HCT116 (cell line): ENCODE measurements around the gene UBE2S. TPM values are rescaled to one million over a fixed set of nuclear protein-coding genes. Genes with fewer than 3 reads are reported as not detected.

Source experiments
- ATAC-seq: fragments of 200-7000 bp; cut with Tn5 transposase; 2 replicates; pipeline ENCODE4 v1.9.1; 2020; ENCODE audit warnings: mild to moderate bottlenecking, moderate library complexity
- BruUV-seq: library from RNA; stranded (reverse); fragments of 400-500 nt; replicated peaks from 2 replicates; lab custom pipeline; 2021; lab: Mats Ljungman, UMichigan
- CTCF ChIA-PET: fragments of 300-600 bp; sonication (Branson Sonifier 250); formaldehyde crosslinking; loops from one replicate; lab custom pipeline; 2021; ENCODE audit warnings: antibody characterized with exemption; lab: Charles Lee
- POLR2A ChIA-PET: fragments of 300-600, 350-600 bp; sonication (Branson Sonifier 250); formaldehyde crosslinking; loops from one replicate; lab custom pipeline; 2021; ENCODE audit warnings: antibody characterized with exemption; lab: Charles Lee
- RAD21 ChIA-PET, 2 experiments: fragments of 300-600 bp; sonication (Branson Sonifier 250); formaldehyde crosslinking; loops; one replicate each; lab custom pipeline; 2023; ENCODE audit warnings: low total read pairs in 2 of 2; ENCODE audit not compliant: uncharacterized antibody in 2 of 2, unreplicated experiment in 2 of 2, low non-redundant PET in 1 of 2; lab: Charles Lee
- DNase-seq: peaks from one replicate; pipeline ENCODE4 v3.0.0-alpha.2; 2010; ENCODE audit warnings: low read depth, low spot score
- H2AFZ ChIP-seq: fragments of 200-600 bp; shearing (Covaris generic), sonication (generic); 2 replicates; pipeline ENCODE4 v1.6.1; 2017; ENCODE audit warnings: low read depth, mixed run types, mixed read lengths, antibody characterized with exemption, low read length; ENCODE audit not compliant: poor library complexity, severe bottlenecking
- H3K27ac ChIP-seq: 2 replicates; pipeline ENCODE4 v1.5.1; 2012; ENCODE audit warnings: low read depth, low read length
- H3K27me3 ChIP-seq: fragments of 200-600 bp; sonication (generic); 2 replicates; pipeline ENCODE4 v1.6.1; 2016; ENCODE audit warnings: mixed run types, low read length, mixed read lengths; ENCODE audit not compliant: insufficient read depth
- H3K36me3 ChIP-seq, 2 experiments: fragments of 200-500 bp in 1 of 2; fragments of 200-600 bp in 1 of 2; sonication (Bioruptor generic) in 1 of 2; sonication (generic) in 1 of 2; 2 replicates each; pipeline versions ENCODE4 v1.5.1 to v1.6.1; 2014 to 2016; ENCODE audit warnings: low read length in 2 of 2, inconsistent platforms in 1 of 2, mixed read lengths in 1 of 2, mixed run types in 1 of 2; ENCODE audit not compliant: insufficient read depth in 2 of 2, control insufficient read depth in 1 of 2
- H3K4me1 ChIP-seq, 2 experiments: fragments of 200-600 bp in 1 of 2; sonication (generic) in 1 of 2; 2 replicates each; pipeline versions ENCODE4 v1.5.1 to v1.6.1; 2012 to 2017; ENCODE audit warnings: low read length in 2 of 2, inconsistent platforms in 1 of 2, mild to moderate bottlenecking in 1 of 2, mixed read lengths in 1 of 2, mixed run types in 1 of 2, moderate library complexity in 1 of 2; ENCODE audit not compliant: insufficient read depth in 2 of 2, control insufficient read depth in 1 of 2
- H3K4me2 ChIP-seq: fragments of 200-600 bp; sonication (generic); 2 replicates; pipeline ENCODE4 v1.6.1; 2017; ENCODE audit warnings: mixed run types, low read length, mixed read lengths
- H3K4me3 ChIP-seq, 2 experiments: fragments of 200-600 bp in 1 of 2; sonication (generic) in 1 of 2; replicated peaks in 1 of 2; 2 replicates each; pipeline ENCODE4 v1.5.1; 2011 to 2016; ENCODE audit warnings: low read length in 2 of 2, control low read depth in 1 of 2, low read depth in 1 of 2, mild to moderate bottlenecking in 1 of 2, mixed read lengths in 1 of 2, mixed run types in 1 of 2
- H3K79me2 ChIP-seq: fragments of 200-600 bp; sonication (generic); 2 replicates; pipeline ENCODE4 v1.6.1; 2017; ENCODE audit warnings: mild to moderate bottlenecking, mixed run types, low read length, moderate library complexity, mixed read lengths; ENCODE audit not compliant: insufficient read depth
- H3K9ac ChIP-seq: fragments of 200-600 bp; sonication (generic); 2 replicates; pipeline ENCODE4 v1.6.1; 2016; ENCODE audit warnings: low read length, mixed read lengths
- H3K9me2 ChIP-seq: fragments of 200-600 bp; sonication (generic), shearing (Covaris generic); 2 replicates; pipeline ENCODE4 v1.6.1; 2017; ENCODE audit warnings: mixed run types, mild to moderate bottlenecking, moderate library complexity; ENCODE audit not compliant: insufficient read depth
- H3K9me3 ChIP-seq, 2 experiments: fragments of 200-500 bp in 1 of 2; fragments of 200-600 bp in 1 of 2; sonication (Bioruptor generic) in 1 of 2; sonication (generic) in 1 of 2; 2 replicates each; pipeline ENCODE4 v1.6.1; 2014 to 2017; ENCODE audit warnings: low read length in 2 of 2, mixed read lengths in 2 of 2, inconsistent platforms in 1 of 2, low read depth in 1 of 2, mild to moderate bottlenecking in 1 of 2, mixed run types in 1 of 2, moderate library complexity in 1 of 2; ENCODE audit not compliant: control insufficient read depth in 1 of 2, insufficient read depth in 1 of 2
- H4K20me1 ChIP-seq: fragments of 200-600 bp; sonication (generic), shearing (Covaris generic); 2 replicates; pipeline ENCODE4 v1.6.1; 2017; ENCODE audit warnings: mixed run types, mild to moderate bottlenecking, moderate library complexity; ENCODE audit not compliant: insufficient read depth
- CEBPB ChIP-seq: IDR thresholded peaks from 2 replicates; pipeline ENCODE4 v1.6.1; 2012; ENCODE audit warnings: low read depth
- EGR1 ChIP-seq: IDR thresholded peaks from 2 replicates; pipeline ENCODE4 v1.6.1; 2012; ENCODE audit warnings: low read depth
- EZH2 ChIP-seq: fragments of 200-600 bp; sonication (generic); IDR thresholded peaks from 2 replicates; pipeline ENCODE4 v1.6.1; 2017; ENCODE audit warnings: antibody characterized with exemption, mixed run types
- EZH2phosphoT487 ChIP-seq: fragments of 200-600 bp; IDR thresholded peaks from 2 replicates; pipeline ENCODE4 v1.6.1; 2018; ENCODE audit warnings: antibody characterized with exemption, borderline replicate concordance
- FOSL1 ChIP-seq: IDR thresholded peaks from 2 replicates; pipeline ENCODE4 v1.6.1; 2012; ENCODE audit warnings: low read depth
- JUND ChIP-seq: IDR thresholded peaks from 2 replicates; pipeline ENCODE4 v1.6.1; 2012
- POLR2A ChIP-seq: IDR thresholded peaks from 2 replicates; pipeline ENCODE4 v1.7.0; 2011; ENCODE audit warnings: borderline replicate concordance; ENCODE audit not compliant: insufficient read depth, insufficient read length; ENCODE audit errors: extremely low read depth
- POLR2AphosphoS5 ChIP-seq: IDR thresholded peaks from 2 replicates; pipeline ENCODE4 v1.6.1; 2011; ENCODE audit warnings: mild to moderate bottlenecking, low read depth, low read length, moderate library complexity
- SP1 ChIP-seq: IDR thresholded peaks from 2 replicates; pipeline ENCODE4 v1.6.1; 2012; ENCODE audit warnings: low read depth
- SRF ChIP-seq: IDR thresholded peaks from 2 replicates; pipeline ENCODE4 v1.6.1; 2012; ENCODE audit warnings: low read depth
- TCF7L2 ChIP-seq: IDR thresholded peaks from 2 replicates; pipeline ENCODE4 v1.7.0; 2011; ENCODE audit warnings: borderline replicate concordance, inconsistent platforms; ENCODE audit not compliant: insufficient read depth, insufficient read length; ENCODE audit errors: extremely low read depth
- ZNF274 ChIP-seq: fragments of 200-500 bp; sonication (Bioruptor generic); IDR thresholded peaks from 2 replicates; pipeline ENCODE4 v1.6.1; 2014; ENCODE audit warnings: mild to moderate bottlenecking, low read depth, low read length, inconsistent platforms
- intact Hi-C: fragments of 100-400 bp; cut with micrococcal nuclease; formaldehyde crosslinking; loops from 2 replicates; pipeline ENCODE4 v1.10.0; 2022
- total RNA-seq: library from RNA; stranded (reverse); gene quantifications from one replicate; pipeline ENCODE4 v1.2.1, GENCODE V29; 2021; ENCODE audit not compliant: unreplicated experiment
- TF ChIP-seq, protein P1 (sequence below): IDR thresholded peaks from 2 replicates; pipeline ENCODE4 v1.6.1; 2012; ENCODE audit warnings: low read depth
- TF ChIP-seq, protein P2 (sequence below), 3 experiments: fragments of 200-600 bp in 1 of 3; sonication (generic) in 1 of 3; IDR thresholded peaks in 2 of 3; conservative IDR thresholded peaks in 1 of 3; 2 replicates each; pipeline ENCODE4 v1.5.1; 2012 to 2017; ENCODE audit warnings: low read depth in 2 of 3, low read length in 2 of 3, antibody characterized with exemption in 1 of 3, borderline replicate concordance in 1 of 3, control low read depth in 1 of 3, mild to moderate bottlenecking in 1 of 3, mixed read lengths in 1 of 3, mixed run types in 1 of 3, moderate library complexity in 1 of 3; ENCODE audit not compliant: insufficient read depth in 1 of 3
- TF ChIP-seq, protein P3 (sequence below): IDR thresholded peaks from 2 replicates; pipeline ENCODE4 v1.6.1; 2012

The UBE2S gene
- total RNA-seq, 1 experiment from 2014 or later = 515 TPM

DNA sequence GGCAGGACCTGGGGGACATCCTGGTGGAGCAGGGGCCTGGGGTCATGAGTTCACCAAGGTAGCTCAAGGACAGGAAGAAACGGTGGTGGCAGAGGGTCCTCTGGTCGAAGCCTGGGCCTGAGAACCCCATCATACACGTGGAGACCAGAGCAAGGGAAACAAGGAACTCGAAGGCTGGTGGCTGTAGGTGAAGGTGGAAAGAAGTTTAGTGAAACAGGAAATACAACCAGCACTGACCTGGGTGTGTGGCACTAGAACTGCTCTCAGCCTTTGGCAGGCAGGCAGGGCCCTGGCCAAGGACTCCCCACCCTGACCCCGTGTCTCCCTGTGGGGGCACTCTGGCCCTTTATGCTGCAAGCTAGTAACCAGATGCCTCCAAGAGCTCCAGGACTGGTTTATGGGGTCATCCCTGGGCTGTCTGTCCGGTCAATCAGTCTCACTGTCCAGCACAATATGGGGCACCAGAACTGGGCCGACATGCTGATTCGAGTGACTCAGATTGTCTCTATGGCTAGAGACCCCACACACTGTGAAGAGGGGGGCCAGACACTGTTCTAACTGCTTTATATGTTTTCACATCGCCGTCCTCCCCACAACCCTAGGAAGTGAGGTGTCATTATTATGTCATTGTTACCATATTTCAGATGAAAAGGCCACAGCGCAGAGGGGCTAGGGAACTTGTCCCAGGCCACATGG is 56.8 kb downstream of the UBE2S start:
- ATAC-seq (no peak), DNase-seq (no peak)
- H3K4me3 ChIP-seq = no peak overlapping the region
- H4K20me1 ChIP-seq = no peaks in the 10 kb centered on the region
- H3K79me2 ChIP-seq = no peaks in the 10 kb centered on the region
- H3K4me1 ChIP-seq = peaks cover 5 to 44% of the 10 kb centered on the region in 2 experiments; a peak in 3 of 4 replicates
- ChIA-PET RAD21 (no interaction called here), CTCF (interaction anchor here (0.9 kb wide), 1 partner anchor 10 kb away, joined by 3 read pairs; no protein-coding TSS in a partner anchor), POLR2A (interaction anchor here (1.3 to 3.8 kb wide), 2 partner anchors 12 to 37 kb away, joined by 4 to 18 read pairs; partner anchors contain the start of gene KMT5C)
- H3K27ac ChIP-seq = no peak overlapping the region
- no peak overlapping the region for H3K9ac ChIP-seq
- no peak overlapping the region for H3K4me2 ChIP-seq
- TF ChIP-seq EGR1 (no peak), JUND (no peak), POLR2A (no peak), EZH2 (no peak), SP1 (no peak), EZH2phosphoT487 (no peak), POLR2AphosphoS5 (no peak), FOSL1 (no peak), CEBPB (no peak), ZNF274 (no peak), SRF (no peak), TCF7L2 (no peak)
- TF ChIP-seq, protein P1, sequence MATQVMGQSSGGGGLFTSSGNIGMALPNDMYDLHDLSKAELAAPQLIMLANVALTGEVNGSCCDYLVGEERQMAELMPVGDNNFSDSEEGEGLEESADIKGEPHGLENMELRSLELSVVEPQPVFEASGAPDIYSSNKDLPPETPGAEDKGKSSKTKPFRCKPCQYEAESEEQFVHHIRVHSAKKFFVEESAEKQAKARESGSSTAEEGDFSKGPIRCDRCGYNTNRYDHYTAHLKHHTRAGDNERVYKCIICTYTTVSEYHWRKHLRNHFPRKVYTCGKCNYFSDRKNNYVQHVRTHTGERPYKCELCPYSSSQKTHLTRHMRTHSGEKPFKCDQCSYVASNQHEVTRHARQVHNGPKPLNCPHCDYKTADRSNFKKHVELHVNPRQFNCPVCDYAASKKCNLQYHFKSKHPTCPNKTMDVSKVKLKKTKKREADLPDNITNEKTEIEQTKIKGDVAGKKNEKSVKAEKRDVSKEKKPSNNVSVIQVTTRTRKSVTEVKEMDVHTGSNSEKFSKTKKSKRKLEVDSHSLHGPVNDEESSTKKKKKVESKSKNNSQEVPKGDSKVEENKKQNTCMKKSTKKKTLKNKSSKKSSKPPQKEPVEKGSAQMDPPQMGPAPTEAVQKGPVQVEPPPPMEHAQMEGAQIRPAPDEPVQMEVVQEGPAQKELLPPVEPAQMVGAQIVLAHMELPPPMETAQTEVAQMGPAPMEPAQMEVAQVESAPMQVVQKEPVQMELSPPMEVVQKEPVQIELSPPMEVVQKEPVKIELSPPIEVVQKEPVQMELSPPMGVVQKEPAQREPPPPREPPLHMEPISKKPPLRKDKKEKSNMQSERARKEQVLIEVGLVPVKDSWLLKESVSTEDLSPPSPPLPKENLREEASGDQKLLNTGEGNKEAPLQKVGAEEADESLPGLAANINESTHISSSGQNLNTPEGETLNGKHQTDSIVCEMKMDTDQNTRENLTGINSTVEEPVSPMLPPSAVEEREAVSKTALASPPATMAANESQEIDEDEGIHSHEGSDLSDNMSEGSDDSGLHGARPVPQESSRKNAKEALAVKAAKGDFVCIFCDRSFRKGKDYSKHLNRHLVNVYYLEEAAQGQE = no peak
- TF ChIP-seq, protein P2, sequence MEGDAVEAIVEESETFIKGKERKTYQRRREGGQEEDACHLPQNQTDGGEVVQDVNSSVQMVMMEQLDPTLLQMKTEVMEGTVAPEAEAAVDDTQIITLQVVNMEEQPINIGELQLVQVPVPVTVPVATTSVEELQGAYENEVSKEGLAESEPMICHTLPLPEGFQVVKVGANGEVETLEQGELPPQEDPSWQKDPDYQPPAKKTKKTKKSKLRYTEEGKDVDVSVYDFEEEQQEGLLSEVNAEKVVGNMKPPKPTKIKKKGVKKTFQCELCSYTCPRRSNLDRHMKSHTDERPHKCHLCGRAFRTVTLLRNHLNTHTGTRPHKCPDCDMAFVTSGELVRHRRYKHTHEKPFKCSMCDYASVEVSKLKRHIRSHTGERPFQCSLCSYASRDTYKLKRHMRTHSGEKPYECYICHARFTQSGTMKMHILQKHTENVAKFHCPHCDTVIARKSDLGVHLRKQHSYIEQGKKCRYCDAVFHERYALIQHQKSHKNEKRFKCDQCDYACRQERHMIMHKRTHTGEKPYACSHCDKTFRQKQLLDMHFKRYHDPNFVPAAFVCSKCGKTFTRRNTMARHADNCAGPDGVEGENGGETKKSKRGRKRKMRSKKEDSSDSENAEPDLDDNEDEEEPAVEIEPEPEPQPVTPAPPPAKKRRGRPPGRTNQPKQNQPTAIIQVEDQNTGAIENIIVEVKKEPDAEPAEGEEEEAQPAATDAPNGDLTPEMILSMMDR (IDR thresholded peaks at IDR 0.05 in 2 of 3, conservative IDR thresholded peaks at IDR 0.05 in 1 of 3; ENCODE audit: borderline replicate concordance in 1 of 3, insufficient read depth in 1 of 3, low read depth in 2 of 3, low read length in 2 of 3) = no peak
- TF ChIP-seq, protein P3, sequence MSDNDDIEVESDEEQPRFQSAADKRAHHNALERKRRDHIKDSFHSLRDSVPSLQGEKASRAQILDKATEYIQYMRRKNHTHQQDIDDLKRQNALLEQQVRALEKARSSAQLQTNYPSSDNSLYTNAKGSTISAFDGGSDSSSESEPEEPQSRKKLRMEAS = no peak
- no peak overlapping the region for H2AFZ ChIP-seq
- no peaks in the 10 kb centered on the region for H3K9me3 ChIP-seq
- H3K27me3 ChIP-seq = no peaks in the 10 kb centered on the region
- no peaks in the 10 kb centered on the region for H3K9me2 ChIP-seq
- BruUV-seq = no TSS peak
- intact Hi-C loops = no loop called here
- no peaks in the 10 kb centered on the region; a peak in 1 of 4 replicates for H3K36me3 ChIP-seq
